Sciatic nerve (tissue), 1 donor: ENCODE results near the gene ABT1. TPM values are rescaled to one million over a fixed set of nuclear protein-coding genes. Genes with fewer than 3 reads are reported as not detected.

ENCODE experiments used
- total RNA-seq: library from RNA; stranded (reverse); fragmentation: NEBNext Ultra II Directional; extraction: Animal tissue kit (Norgen Biotek cat#: 25700); gene quantifications from one replicate; pipeline ENCODE4 v1.2.1, GENCODE V29; 2021
- donor health status: DM: no; HTN: no; CAD: no.

Gene ABT1
- total RNA-seq, 1 donor from 2014 or later = 10.3 TPM

Other genes with a start within 250 kb of the ABT1 start
- gene BTN3A2, start 231.8 kb upstream of the ABT1 start, total RNA-seq = 35.8 TPM
- gene BTN2A2, start 213.8 kb upstream of the ABT1 start, total RNA-seq = 12.5 TPM
- gene BTN3A1, start 194.7 kb upstream of the ABT1 start, total RNA-seq = 30.1 TPM
- 33.4 TPM for gene BTN3A3, start 156.4 kb upstream of the ABT1 start, total RNA-seq
- gene BTN2A1, start 139.0 kb upstream of the ABT1 start, total RNA-seq = 29.1 TPM
- gene BTN1A1, start 96.7 kb upstream of the ABT1 start, total RNA-seq = not detected
- gene HMGN4, start 58.6 kb upstream of the ABT1 start, total RNA-seq = 40.3 TPM
- 35.0 TPM for gene ZNF322, start 62.8 kb downstream of the ABT1 start, total RNA-seq